Body of pancreas (tissue), 4 donors: ENCODE results near the gene C21orf58. TPM values are rescaled to one million over a fixed set of nuclear protein-coding genes. Genes with fewer than 3 reads are reported as not detected.
"Not testable (repeated sequence)": the region's sequence is repeated elsewhere in the genome, so short reads cannot be mapped to it uniquely, and the experiment has no call there.

Experiments used
- ATAC-seq: fragments of 150-250 bp; one replicate; pipeline ENCODE4 v1.9.1; 2016
- DNase-seq, 4 donors: peaks; one replicate each; pipeline ENCODE4 v3.0.0-alpha.2; 2019
- H3K27ac ChIP-seq, 4 donors: fragments of 200-600 bp; sonication (generic); 1 replicate in 3 of 4; 2 replicates in 1 of 4; pipeline versions ENCODE4 v1.5.1 to v1.6.1; 2016 to 2019; ENCODE audit warnings: mild to moderate bottlenecking in 1 of 4, mixed read lengths in 1 of 4, moderate library complexity in 1 of 4
- H3K27me3 ChIP-seq, 2 donors: fragments of 200-600 bp; sonication (generic); one replicate each; pipeline ENCODE4 v1.6.0; 2016; ENCODE audit warnings: mild to moderate bottlenecking in 1 of 2
- H3K36me3 ChIP-seq, 2 donors: fragments of 200-600 bp; sonication (generic); replicated peaks in 1 of 2; 2 replicates each; pipeline ENCODE4 v1.5.1; 2016; ENCODE audit warnings: low read depth in 2 of 2; ENCODE audit not compliant: insufficient read depth in 1 of 2
- H3K4me1 ChIP-seq: fragments of 200-600 bp; sonication (generic); one replicate; pipeline ENCODE4 v1.6.0; 2016
- H3K4me3 ChIP-seq, 2 donors: fragments of 200-600 bp; sonication (generic); 1 replicate in 1 of 2; 2 replicates in 1 of 2; pipeline ENCODE4 v1.5.1; 2016 to 2019
- H3K9me3 ChIP-seq, 3 donors: fragments of 200-600 bp; sonication (generic); 1 replicate in 2 of 3; 2 replicates in 1 of 3; pipeline ENCODE4 v1.5.1; 2016
- POLR2A ChIP-seq, 3 donors: fragments of 450-650 bp; IDR thresholded peaks; one replicate each; pipeline ENCODE4 v1.6.1; 2016; ENCODE audit warnings: antibody characterized with exemption in 3 of 3, mild to moderate bottlenecking in 2 of 3
- WGBS, 2 donors: methylation state at CpG; one replicate each; pipeline ENCODE4 v1.1.5; 2017; 5-methylcytosine and 5-hydroxymethylcytosine counted together
- intact Hi-C: fragments of 100-400 bp; cut with DNase I; formaldehyde crosslinking; loops from one replicate; pipeline ENCODE4 v1.15.1; 2023
- total RNA-seq, 2 donors: library from RNA; depleted of rRNA; stranded (reverse); fragments of >200 nt; gene quantifications; one replicate each; pipeline ENCODE4 v1.1.0, GENCODE V29; 2016
- TF ChIP-seq, protein P1 (sequence below), 7 experiments: fragments of 450-650 bp in 4 of 7; fragments of 200-600 bp in 3 of 7; sonication (generic) in 3 of 7; IDR thresholded peaks; one replicate each; pipeline ENCODE4 v1.5.1; 2016 to 2019; ENCODE audit warnings: antibody characterized with exemption in 7 of 7

C21orf58 gene
- total RNA-seq, 2 donors from 2014 or later = 1.6 TPM

DNA sequence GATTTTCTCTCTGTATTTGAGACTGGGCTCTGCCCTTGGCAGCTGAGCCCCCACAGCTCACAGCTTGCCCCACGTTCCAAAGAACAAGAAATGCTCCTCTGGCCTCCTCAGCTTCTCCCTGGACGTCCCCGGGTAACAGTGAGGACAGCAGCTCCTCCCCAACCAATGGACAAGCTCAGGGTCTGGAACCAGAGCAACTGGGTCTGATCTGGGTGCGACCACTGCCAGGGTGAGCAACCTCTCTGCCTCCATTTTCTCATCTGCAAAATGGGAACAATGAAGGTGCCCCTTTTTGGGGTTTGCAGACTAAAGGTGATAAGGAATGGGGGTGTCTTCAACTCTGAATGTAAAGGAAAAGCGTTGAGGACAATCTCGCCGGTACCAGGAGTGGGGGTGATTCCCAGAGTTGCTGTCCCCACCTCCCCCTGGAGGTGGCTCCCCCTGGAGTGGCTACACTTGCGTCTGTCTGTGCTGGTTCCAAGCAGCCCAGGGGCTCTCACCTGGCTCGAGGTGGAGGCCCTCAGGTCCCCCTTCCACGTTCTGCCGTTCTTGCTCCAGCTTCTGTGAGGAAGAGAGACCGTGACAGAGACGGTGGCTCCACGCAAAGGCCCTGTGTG lies 6.9 kb downstream of the C21orf58 start:
- no peaks in the 10 kb centered on the region for H3K4me1 ChIP-seq
- 92 to 96% methylated on average over 14 of the region's 14 CpGs for WGBS, 2 donors
- H3K36me3 ChIP-seq = no peaks in the 10 kb centered on the region
- H3K9me3 ChIP-seq = no peaks in the 10 kb centered on the region
- H3K27ac ChIP-seq = no peak overlapping the region
- DNase-seq (no peak), ATAC-seq (no peak)
- TF ChIP-seq, protein P1, sequence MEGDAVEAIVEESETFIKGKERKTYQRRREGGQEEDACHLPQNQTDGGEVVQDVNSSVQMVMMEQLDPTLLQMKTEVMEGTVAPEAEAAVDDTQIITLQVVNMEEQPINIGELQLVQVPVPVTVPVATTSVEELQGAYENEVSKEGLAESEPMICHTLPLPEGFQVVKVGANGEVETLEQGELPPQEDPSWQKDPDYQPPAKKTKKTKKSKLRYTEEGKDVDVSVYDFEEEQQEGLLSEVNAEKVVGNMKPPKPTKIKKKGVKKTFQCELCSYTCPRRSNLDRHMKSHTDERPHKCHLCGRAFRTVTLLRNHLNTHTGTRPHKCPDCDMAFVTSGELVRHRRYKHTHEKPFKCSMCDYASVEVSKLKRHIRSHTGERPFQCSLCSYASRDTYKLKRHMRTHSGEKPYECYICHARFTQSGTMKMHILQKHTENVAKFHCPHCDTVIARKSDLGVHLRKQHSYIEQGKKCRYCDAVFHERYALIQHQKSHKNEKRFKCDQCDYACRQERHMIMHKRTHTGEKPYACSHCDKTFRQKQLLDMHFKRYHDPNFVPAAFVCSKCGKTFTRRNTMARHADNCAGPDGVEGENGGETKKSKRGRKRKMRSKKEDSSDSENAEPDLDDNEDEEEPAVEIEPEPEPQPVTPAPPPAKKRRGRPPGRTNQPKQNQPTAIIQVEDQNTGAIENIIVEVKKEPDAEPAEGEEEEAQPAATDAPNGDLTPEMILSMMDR (IDR thresholded peaks at IDR 0.05) = no peak
- TF ChIP-seq POLR2A (IDR thresholded peaks at IDR 0.05) = no peak
- no peak overlapping the region for H3K4me3 ChIP-seq
- intact Hi-C loops = no loop called here
- H3K27me3 ChIP-seq = no peaks in the 10 kb centered on the region

DNA sequence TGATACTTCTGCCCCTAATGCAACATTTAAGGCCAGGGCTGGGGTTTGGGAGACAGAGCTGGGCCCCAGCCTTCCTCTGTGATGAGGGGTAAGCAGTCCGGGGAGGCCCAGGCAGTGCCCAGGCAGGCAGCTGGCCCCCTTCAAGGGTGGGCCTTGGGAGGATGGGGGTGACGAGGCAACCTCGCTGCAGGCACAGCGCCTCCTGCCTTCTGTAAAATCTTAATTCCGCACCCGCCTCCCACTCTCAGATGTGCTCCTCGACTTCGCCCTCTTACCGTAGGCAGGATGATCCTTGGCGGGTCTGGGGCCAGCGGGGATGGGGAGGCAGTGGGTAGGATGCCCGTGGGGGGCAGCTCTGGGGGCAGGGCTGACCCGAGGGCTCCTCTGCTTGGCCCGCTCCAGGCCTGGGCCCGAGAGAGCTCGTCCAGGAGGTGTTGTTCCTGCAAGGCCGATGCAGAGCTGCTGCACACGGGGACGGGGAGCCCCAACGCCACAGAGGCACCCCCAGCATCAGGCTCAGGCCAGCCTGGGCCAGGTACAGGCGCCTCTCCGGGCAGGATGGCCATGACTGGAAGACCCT lies 9.1 kb downstream of the C21orf58 start:
- 92 to 98% methylated on average over 10 to 22 of the region's 22 CpGs for WGBS, 2 donors
- Histone ChIP-seq H3K36me3 (no peaks in the 10 kb centered on the region), H3K27ac (no peak overlapping the region), H3K9me3 (no peaks in the 10 kb centered on the region), H3K4me3 (no peak overlapping the region), H3K4me1 (no peaks in the 10 kb centered on the region), H3K27me3 (no peaks in the 10 kb centered on the region)
- intact Hi-C loops = no loop called here
- TF ChIP-seq, protein P1 (IDR thresholded peaks at IDR 0.05) = no peak
- no peak for TF ChIP-seq POLR2A (IDR thresholded peaks at IDR 0.05)
- DNase-seq = no peak
- ATAC-seq = no peak

DNA sequence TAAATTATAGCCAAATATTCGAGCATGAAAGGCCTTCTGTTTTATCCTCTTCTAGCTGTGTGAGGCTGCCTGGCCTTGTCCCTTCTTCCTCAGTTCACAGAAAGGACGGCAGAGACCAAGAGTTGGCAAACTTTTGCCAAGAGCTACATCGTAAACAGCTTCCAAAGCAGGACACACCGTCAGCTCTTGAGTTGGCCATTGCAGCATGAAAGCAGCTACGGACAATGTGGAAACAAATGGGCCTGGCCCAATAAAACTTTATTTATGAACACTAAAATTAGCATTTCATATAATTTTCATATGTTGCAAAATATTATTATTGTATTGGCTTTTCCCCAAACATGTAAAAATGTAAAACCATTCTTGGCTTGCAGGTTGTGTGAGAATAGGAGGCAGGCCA lies 10.7 kb downstream of the C21orf58 start:
- ATAC-seq (no peak), DNase-seq (no peak)
- no peaks in the 10 kb centered on the region for H3K9me3 ChIP-seq
- 94% methylated on average over 5 of the region's 5 CpGs for WGBS, 2 donors
- TF ChIP-seq, protein P1 (IDR thresholded peaks at IDR 0.05) = no peak
- H3K4me3 ChIP-seq = no peak overlapping the region
- intact Hi-C loops = no loop called here
- no peak overlapping the region for H3K27ac ChIP-seq
- H3K4me1 ChIP-seq = no peaks in the 10 kb centered on the region
- no peaks in the 10 kb centered on the region for H3K27me3 ChIP-seq
- no peaks in the 10 kb centered on the region for H3K36me3 ChIP-seq

DNA sequence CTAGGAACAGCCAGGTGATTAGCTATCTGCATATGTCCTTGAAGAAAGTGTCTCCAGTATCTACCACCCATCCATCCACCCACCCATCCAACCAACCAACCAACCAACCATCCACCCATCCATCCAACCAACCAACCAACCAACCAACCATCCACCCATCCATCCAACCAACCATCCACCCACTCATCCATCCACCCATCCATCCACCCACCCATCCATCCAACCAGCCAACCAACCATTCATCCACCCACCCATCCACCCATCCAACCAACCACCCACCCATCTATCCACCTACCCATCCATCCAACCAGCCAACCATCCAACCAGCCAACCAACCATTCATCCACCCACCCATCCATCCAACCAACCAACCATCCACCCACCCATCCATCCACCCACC lies 12.1 kb downstream of the C21orf58 start:
- no peak overlapping the region for H3K27ac ChIP-seq
- intact Hi-C loops = no loop called here
- no peaks in the 10 kb centered on the region for H3K4me1 ChIP-seq
- no peaks in the 10 kb centered on the region for H3K36me3 ChIP-seq
- ATAC-seq (no peak), DNase-seq (no peak)
- H3K9me3 ChIP-seq = no peaks in the 10 kb centered on the region
- TF ChIP-seq, protein P1 (IDR thresholded peaks at IDR 0.05) = no peak
- TF ChIP-seq POLR2A (IDR thresholded peaks at IDR 0.05) = no peak
- no peaks in the 10 kb centered on the region for H3K27me3 ChIP-seq
- no peak overlapping the region for H3K4me3 ChIP-seq

DNA sequence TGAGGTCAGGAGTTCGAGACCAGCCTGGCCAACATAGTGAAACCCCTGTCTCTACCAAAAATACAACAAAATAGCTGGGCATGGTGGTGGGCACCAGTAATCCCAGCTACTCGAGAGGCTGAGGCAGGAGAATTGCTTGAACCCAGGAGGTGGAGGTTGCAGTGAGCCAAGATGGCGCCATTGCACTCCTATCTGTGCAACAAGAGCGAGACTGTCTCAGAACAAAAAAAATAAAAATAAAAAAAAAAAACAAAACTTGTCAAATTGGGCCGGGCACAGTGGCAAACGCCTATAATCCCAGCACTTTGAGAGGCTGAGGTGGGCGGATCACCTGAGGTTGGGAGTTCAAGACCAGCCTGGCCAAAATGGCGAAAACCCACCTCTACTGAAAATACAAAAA lies 13.4 kb downstream of the C21orf58 start:
- ATAC-seq, intact Hi-C loops, DNase-seq, H3K27me3 ChIP-seq, H3K36me3 ChIP-seq, H3K4me3 ChIP-seq, H3K4me1 ChIP-seq, H3K27ac ChIP-seq, H3K9me3 ChIP-seq: not testable (repeated sequence)
- 95% methylated on average over 8 of the region's 8 CpGs for WGBS, 2 donors
